HepG2 (cell line): Measurements from ENCODE around the gene ZFP36. TPM values are rescaled to one million over a fixed set of nuclear protein-coding genes. Genes with fewer than 3 reads are reported as not detected.
"Not testable (repeated sequence)": the region's sequence is repeated elsewhere in the genome, so short reads cannot be mapped to it uniquely, and the experiment has no call there.

Experiments used
- ATAC-seq: fragments of 200-7000 bp; cut with Tn5 transposase; 3 replicates; pipeline ENCODE4 v1.9.1; 2020; ENCODE audit warnings: mild to moderate bottlenecking, moderate library complexity
- BruUV-seq: library from RNA; stranded (reverse); fragments of 400-500 nt; replicated peaks from 2 replicates; lab custom pipeline; 2021; lab: Mats Ljungman, UMichigan
- CTCF ChIA-PET: fragments of 300-600 bp; formaldehyde crosslinking; extraction: SDS; loops from one replicate; lab custom pipeline; 2021; ENCODE audit warnings: low total read pairs, inconsistent platforms, low intra/inter-chr PET ratio; lab: Yijun Ruan, JAX
- POLR2A ChIA-PET: fragments of 350-600 bp; sonication (Branson Sonifier 250); formaldehyde crosslinking; loops from one replicate; lab custom pipeline; 2020; ENCODE audit warnings: antibody characterized with exemption, inconsistent platforms; lab: Yijun Ruan, JAX
- DNase-seq: peaks from one replicate; pipeline ENCODE4 v3.0.0-alpha.2; 2015; ENCODE audit warnings: low spot score
- FAIRE-seq: peaks from 3 replicates; lab custom pipeline; 2011; peaks lifted over from hg19 to GRCh38; lab: Jason Lieb, UNC
- H2AFZ ChIP-seq: one replicate; pipeline ENCODE4 v1.6.1; 2011; ENCODE audit warnings: low read length, inconsistent platforms
- H3K27ac ChIP-seq: fragments of 300-600 bp; 3 replicates; pipeline ENCODE4 v1.8.0; 2011; ENCODE audit warnings: mixed run types, mild to moderate bottlenecking, mixed read lengths, low read length, inconsistent platforms; ENCODE audit not compliant: insufficient read depth; ENCODE audit errors: extremely low read length
- H3K27me3 ChIP-seq, 2 experiments: fragments of 200-600 bp in 1 of 2; 2 replicates in 1 of 2; 3 replicates in 1 of 2; pipeline versions ENCODE4 v1.6.0 to v1.8.0; 2011; ENCODE audit warnings: low read length in 2 of 2, mild to moderate bottlenecking in 2 of 2, moderate library complexity in 2 of 2, inconsistent platforms in 1 of 2; ENCODE audit not compliant: insufficient read depth in 2 of 2, control insufficient read depth in 1 of 2
- H3K36me3 ChIP-seq, 2 experiments: fragments of 200-600 bp in 1 of 2; replicated peaks in 1 of 2; 2 replicates in 1 of 2; 3 replicates in 1 of 2; pipeline versions ENCODE4 v1.5.1 to v1.8.0; 2011; ENCODE audit warnings: low read length in 2 of 2, inconsistent platforms in 1 of 2; ENCODE audit not compliant: insufficient read depth in 2 of 2, control insufficient read depth in 1 of 2
- H3K4me1 ChIP-seq: 2 replicates; pipeline ENCODE4 v1.5.1; 2012; ENCODE audit warnings: low read length, inconsistent platforms; ENCODE audit not compliant: insufficient read depth
- H3K4me2 ChIP-seq: 2 replicates; pipeline ENCODE4 v1.6.0; 2011; ENCODE audit warnings: low read depth, low read length, inconsistent platforms
- H3K4me3 ChIP-seq, 3 experiments: fragments of 200-600 bp in 1 of 3; sonication (generic), shearing (Covaris generic) in 1 of 3; replicated peaks in 1 of 3; 2 replicates each; pipeline ENCODE4 v1.5.1; 2011 to 2016; ENCODE audit warnings: low read length in 3 of 3, inconsistent platforms in 2 of 3, low read depth in 2 of 3, mild to moderate bottlenecking in 2 of 3, control low read depth in 1 of 3, mixed read lengths in 1 of 3; ENCODE audit not compliant: insufficient read depth in 1 of 3
- H3K79me2 ChIP-seq: one replicate; pipeline ENCODE4 v1.6.1; 2011; ENCODE audit warnings: low read length, inconsistent platforms; ENCODE audit not compliant: insufficient read depth
- H3K9ac ChIP-seq: 2 replicates; pipeline ENCODE4 v1.6.0; 2011; ENCODE audit warnings: mild to moderate bottlenecking, low read depth, low read length, inconsistent platforms; ENCODE audit not compliant: insufficient read depth
- H3K9me3 ChIP-seq: 2 replicates; pipeline ENCODE4 v1.5.1; 2012; ENCODE audit warnings: mild to moderate bottlenecking, low read length
- H4K20me1 ChIP-seq: 2 replicates; pipeline ENCODE4 v1.6.0; 2011; ENCODE audit warnings: inconsistent platforms, mild to moderate bottlenecking, low read length, moderate library complexity; ENCODE audit not compliant: insufficient read depth
- BHLHE40 ChIP-seq: IDR thresholded peaks from 2 replicates; pipeline ENCODE4 v1.6.1; 2011; ENCODE audit warnings: low read length, improper control_type of control experiment
- CEBPB ChIP-seq: IDR thresholded peaks from 2 replicates; pipeline ENCODE4 v1.6.1; 2011; ENCODE audit warnings: low read depth, low read length, improper control_type of control experiment, borderline replicate concordance
- HDAC1 ChIP-seq: sonication (generic); formaldehyde crosslinking; IDR thresholded peaks from 2 replicates; pipeline ENCODE4 v1.5.1; 2020; ENCODE audit warnings: mild to moderate bottlenecking, missing genetic modification reagents
- IRF9 ChIP-seq: sonication (generic); formaldehyde crosslinking; IDR thresholded peaks from 2 replicates; pipeline ENCODE4 v1.8.0; 2022; ENCODE audit warnings: missing genetic modification reagents, mild to moderate bottlenecking, borderline replicate concordance
- LCORL ChIP-seq, 2 experiments: fragments of 450-650 bp in 1 of 2; sonication (generic) in 1 of 2; formaldehyde crosslinking in 1 of 2; IDR thresholded peaks; 2 replicates each; pipeline versions ENCODE4 v1.5.0 to v1.6.1; 2017 to 2020; ENCODE audit warnings: antibody characterized with exemption in 1 of 2, missing genetic modification reagents in 1 of 2
- MAFK ChIP-seq, 2 experiments: IDR thresholded peaks in 1 of 2; conservative IDR thresholded peaks in 1 of 2; 2 replicates each; pipeline ENCODE4 v1.6.1; 2011; ENCODE audit warnings: improper control_type of control experiment in 2 of 2, low read length in 2 of 2
- PAXIP1 ChIP-seq: sonication (generic); formaldehyde crosslinking; conservative IDR thresholded peaks from 2 replicates; pipeline ENCODE4 v1.4.0; 2020; ENCODE audit warnings: mild to moderate bottlenecking, missing genetic modification reagents, moderate library complexity
- REPIN1 ChIP-seq: sonication (generic); formaldehyde crosslinking; IDR thresholded peaks from 2 replicates; pipeline ENCODE4 v1.8.0; 2022; ENCODE audit warnings: missing genetic modification reagents, low read depth, mild to moderate bottlenecking, borderline replicate concordance
- ZBTB38 ChIP-seq: sonication (generic); formaldehyde crosslinking; IDR thresholded peaks from 2 replicates; pipeline ENCODE4 v1.5.1; 2020; ENCODE audit warnings: mild to moderate bottlenecking, missing genetic modification reagents
- ZNF10 ChIP-seq: sonication (generic); formaldehyde crosslinking; IDR thresholded peaks from 2 replicates; pipeline ENCODE4 v1.4.0; 2020; ENCODE audit warnings: mild to moderate bottlenecking, low read depth, missing genetic modification reagents, borderline replicate concordance
- ZNF687 ChIP-seq: sonication (generic); formaldehyde crosslinking; IDR thresholded peaks from 2 replicates; pipeline ENCODE4 v1.5.1; 2020; ENCODE audit warnings: mild to moderate bottlenecking, missing genetic modification reagents, moderate library complexity
- WGBS: methylation state at CpG from one replicate; pipeline ENCODE4 v1.1.6; 2017; ENCODE audit warnings: low lambda C conversion rate; 5-methylcytosine and 5-hydroxymethylcytosine counted together
- in situ Hi-C: cut with HindIII; loops from 2 replicates; pipeline ENCODE4 v1.10.0; 2017; ENCODE audit warnings: low pct_unique_long_range_greater_than_20kb; ENCODE audit not compliant: extremely low pct_ligation_motif_present
- intact Hi-C: fragments of 100-400 bp; cut with micrococcal nuclease; formaldehyde crosslinking; loops from one replicate; pipeline ENCODE4 v1.10.0; 2022; ENCODE audit not compliant: unreplicated experiment
- polyA plus RNA-seq, 8 experiments: library from polyadenylated mRNA; depleted of rRNA in 3 of 8; stranded (reverse) in 7 of 8; unstranded in 1 of 8; fragments of >200 nt; fragmentation: Illumina TruSeq in 4 of 8; extraction: Trizol in 4 of 8; gene quantifications; 2 replicates each; pipeline versions ENCODE4 v1.2.1 to v1.2.3, GENCODE V29; 2011 to 2016; ENCODE audit warnings: low read depth in 4 of 8, missing spikeins in 1 of 8, mixed read lengths in 1 of 8; ENCODE audit not compliant: insufficient read depth in 1 of 8
- total RNA-seq, 5 experiments: library from RNA; depleted of rRNA; stranded (reverse); fragments of >200 nt; fragmentation: Illumina TruSeq; extraction: Trizol; gene quantifications; 2 replicates each; pipeline ENCODE4 v1.2.3, GENCODE V29; 2016; ENCODE audit warnings: low read depth in 1 of 5

ZFP36 gene
- total and polyA plus RNA-seq, 2 of the 13 experiments (the other 11 are each of a cell fraction or from before 2014, with no cell fraction given) = 1.4 to 1.7 TPM

GRCh38 chr19:39377373-39378362 lies 29.0 kb upstream of the ZFP36 start (continued):
- TF ChIP-seq BHLHE40 (no peak), ZNF10 (CRISPR knock-in tag) (no peak), REPIN1 (CRISPR knock-in tag) (no peak), LCORL (IDR thresholded peaks at IDR 0.05) (no peak), LCORL (CRISPR knock-in tag; IDR thresholded peaks at IDR 0.05) (0 out of 2 replicates have a peak, but pooled peaks have one; percentile 32), ZNF687 (peak; percentile 39; the same call in 1 of the 2 replicates), IRF9 (CRISPR knock-in tag) (no peak), PAXIP1 (CRISPR knock-in tag) (peak; percentile 62), ZBTB38 (0 out of 2 replicates have a peak, but pooled peaks have one; percentile 42), CEBPB (peak; percentile 32; the same call in 1 of the 2 replicates), MAFK (conservative IDR thresholded peaks at IDR 0.05 in 1 of 2, IDR thresholded peaks at IDR 0.05 in 1 of 2; ENCODE audit: low read length in 2 of 2) (no peak; a peak in 1 of 4 replicates), HDAC1 (CRISPR knock-in tag) (peak; percentile 34)

GRCh38 chr19:39379366-39379765 lies 27.3 kb upstream of the ZFP36 start:
- H3K27ac ChIP-seq, DNase-seq, CTCF ChIA-PET, ATAC-seq, H3K79me2 ChIP-seq, BruUV-seq, H3K27me3 ChIP-seq, H3K4me2 ChIP-seq, intact Hi-C loops, H2AFZ ChIP-seq, H3K9me3 ChIP-seq, POLR2A ChIA-PET, H3K9ac ChIP-seq, H4K20me1 ChIP-seq, in situ Hi-C loops, H3K4me3 ChIP-seq, FAIRE-seq: not testable (repeated sequence)
- 95% methylated on average over 4 of the region's 4 CpGs for WGBS
- H3K4me1 ChIP-seq = peaks cover 19% of the 10 kb centered on the region
- H3K36me3 ChIP-seq = peaks cover 50 to 89% of the 10 kb centered on the region in 2 experiments
